Osteocyte (in vitro differentiated cells): ENCODE results near the gene ATXN1. TPM values are rescaled to one million over a fixed set of nuclear protein-coding genes. Genes with fewer than 3 reads are reported as not detected.
"Not testable (repeated sequence)": the region's sequence is repeated elsewhere in the genome, so short reads cannot be mapped to it uniquely, and the experiment has no call there.

ENCODE experiments used
- DNase-seq: peaks from one replicate; pipeline ENCODE4 v3.0.0; 2021; ENCODE audit warnings: mixed read lengths; ENCODE audit not compliant: unreplicated experiment; ENCODE audit errors: extremely low spot score
- H3K27ac Mint-ChIP-seq: one replicate; pipeline ENCODE4 v1.8.0; 2021; ENCODE audit warnings: mild to moderate bottlenecking, mixed read lengths; ENCODE audit not compliant: unreplicated experiment
- H3K27me3 Mint-ChIP-seq: one replicate; pipeline ENCODE4 v1.8.0; 2021; ENCODE audit warnings: mixed read lengths; ENCODE audit not compliant: unreplicated experiment
- H3K36me3 Mint-ChIP-seq: one replicate; pipeline ENCODE4 v1.8.0; 2021; ENCODE audit warnings: mixed read lengths; ENCODE audit not compliant: unreplicated experiment
- H3K4me1 Mint-ChIP-seq: one replicate; pipeline ENCODE4 v1.8.0; 2021; ENCODE audit warnings: mixed read lengths; ENCODE audit not compliant: unreplicated experiment
- H3K4me3 Mint-ChIP-seq: one replicate; pipeline ENCODE4 v1.8.0; 2021; ENCODE audit warnings: mild to moderate bottlenecking, moderate library complexity, mixed read lengths; ENCODE audit not compliant: unreplicated experiment
- H3K9me3 Mint-ChIP-seq: one replicate; pipeline ENCODE4 v1.8.0; 2021; ENCODE audit warnings: mixed read lengths; ENCODE audit not compliant: unreplicated experiment
- total RNA-seq: library from RNA; stranded (reverse); gene quantifications from 2 replicates; pipeline ENCODE4 v1.2.1, GENCODE V29; 2021
- TF ChIP-seq, protein P1 (sequence below): fragments of 200-600 bp; sonication (generic); IDR thresholded peaks from 2 replicates; pipeline ENCODE4 v1.5.0; 2021; ENCODE audit warnings: antibody characterized with exemption, mild to moderate bottlenecking, moderate library complexity

The ATXN1 gene
- total RNA-seq, 1 donor from 2014 or later, result 54.4 TPM

GRCh38 chr6:16380220-16380809 lies 380.9 kb downstream of the ATXN1 start:
- DNase-seq, result no peak
- TF ChIP-seq, protein P1, sequence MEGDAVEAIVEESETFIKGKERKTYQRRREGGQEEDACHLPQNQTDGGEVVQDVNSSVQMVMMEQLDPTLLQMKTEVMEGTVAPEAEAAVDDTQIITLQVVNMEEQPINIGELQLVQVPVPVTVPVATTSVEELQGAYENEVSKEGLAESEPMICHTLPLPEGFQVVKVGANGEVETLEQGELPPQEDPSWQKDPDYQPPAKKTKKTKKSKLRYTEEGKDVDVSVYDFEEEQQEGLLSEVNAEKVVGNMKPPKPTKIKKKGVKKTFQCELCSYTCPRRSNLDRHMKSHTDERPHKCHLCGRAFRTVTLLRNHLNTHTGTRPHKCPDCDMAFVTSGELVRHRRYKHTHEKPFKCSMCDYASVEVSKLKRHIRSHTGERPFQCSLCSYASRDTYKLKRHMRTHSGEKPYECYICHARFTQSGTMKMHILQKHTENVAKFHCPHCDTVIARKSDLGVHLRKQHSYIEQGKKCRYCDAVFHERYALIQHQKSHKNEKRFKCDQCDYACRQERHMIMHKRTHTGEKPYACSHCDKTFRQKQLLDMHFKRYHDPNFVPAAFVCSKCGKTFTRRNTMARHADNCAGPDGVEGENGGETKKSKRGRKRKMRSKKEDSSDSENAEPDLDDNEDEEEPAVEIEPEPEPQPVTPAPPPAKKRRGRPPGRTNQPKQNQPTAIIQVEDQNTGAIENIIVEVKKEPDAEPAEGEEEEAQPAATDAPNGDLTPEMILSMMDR, result no peak
- Mint-ChIP-seq H3K4me1 (no peaks in the 10 kb centered on the region), H3K36me3 (peaks cover 10% of the 10 kb centered on the region), H3K27me3 (no peaks in the 10 kb centered on the region), H3K9me3 (no peaks in the 10 kb centered on the region), H3K4me3 (no peak overlapping the region), H3K27ac (no peak overlapping the region)

- not testable (repeated sequence) for H3K36me3 Mint-ChIP-seq, H3K4me1 Mint-ChIP-seq, H3K27ac Mint-ChIP-seq, H3K27me3 Mint-ChIP-seq, H3K9me3 Mint-ChIP-seq, DNase-seq, H3K4me3 Mint-ChIP-seq
Measured at GRCh38 chr6:16378360-16378759, 382.9 kb downstream of the ATXN1 start.

DNA sequence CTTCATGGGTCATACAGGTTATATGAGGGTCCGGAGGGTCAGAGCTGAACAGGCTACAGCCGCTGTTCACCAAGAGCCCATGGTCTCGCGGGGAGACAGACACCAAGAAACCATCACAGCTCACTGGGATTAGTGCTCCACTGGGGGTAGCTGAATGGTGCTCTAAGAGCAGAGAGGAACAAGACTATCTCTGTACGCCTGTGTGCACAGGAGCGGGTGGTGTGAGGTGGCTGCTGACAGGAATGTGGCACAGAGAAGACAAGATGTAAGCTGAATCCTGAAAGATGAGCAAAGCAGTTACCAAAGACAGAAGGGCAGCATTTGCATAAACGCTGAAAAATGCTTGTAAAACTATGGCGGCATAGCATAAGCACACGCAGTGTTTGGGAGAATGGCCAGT lies 383.8 kb downstream of the ATXN1 start:
- DNase-seq, result no peak
- H3K9me3 Mint-ChIP-seq, result no peaks in the 10 kb centered on the region
- H3K4me3 Mint-ChIP-seq, result no peak overlapping the region
- no peaks in the 10 kb centered on the region for H3K27me3 Mint-ChIP-seq
- H3K4me1 Mint-ChIP-seq, result no peaks in the 10 kb centered on the region
- no peak overlapping the region for H3K27ac Mint-ChIP-seq
- peaks cover 5% of the 10 kb centered on the region for H3K36me3 Mint-ChIP-seq
- TF ChIP-seq, protein P1, result no peak

DNA sequence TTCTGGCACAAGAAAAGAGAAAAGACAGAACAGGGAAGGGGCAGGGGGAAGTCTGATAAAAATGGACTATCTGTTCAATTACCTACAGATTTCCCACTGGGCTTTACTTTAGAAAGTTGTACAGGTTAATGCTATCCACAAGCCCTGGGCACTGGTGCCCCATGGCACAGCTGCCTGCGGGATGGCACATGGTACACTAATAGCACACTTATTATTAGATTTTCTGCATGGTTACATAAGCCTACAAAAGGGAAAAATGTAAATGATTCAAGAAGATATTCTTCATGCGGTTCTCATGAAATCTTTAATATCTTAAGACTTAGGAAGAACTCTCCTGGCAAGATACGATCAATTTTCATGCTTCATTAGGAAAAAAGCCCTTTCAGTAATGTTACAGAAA lies 385.4 kb downstream of the ATXN1 start:
- DNase-seq, result no peak
- Mint-ChIP-seq H3K27ac (no peak overlapping the region), H3K4me1 (peaks cover 3% of the 10 kb centered on the region), H3K9me3 (no peaks in the 10 kb centered on the region), H3K4me3 (no peak overlapping the region), H3K27me3 (no peaks in the 10 kb centered on the region), H3K36me3 (peaks cover 9% of the 10 kb centered on the region)
- TF ChIP-seq, protein P1, result no peak

DNA sequence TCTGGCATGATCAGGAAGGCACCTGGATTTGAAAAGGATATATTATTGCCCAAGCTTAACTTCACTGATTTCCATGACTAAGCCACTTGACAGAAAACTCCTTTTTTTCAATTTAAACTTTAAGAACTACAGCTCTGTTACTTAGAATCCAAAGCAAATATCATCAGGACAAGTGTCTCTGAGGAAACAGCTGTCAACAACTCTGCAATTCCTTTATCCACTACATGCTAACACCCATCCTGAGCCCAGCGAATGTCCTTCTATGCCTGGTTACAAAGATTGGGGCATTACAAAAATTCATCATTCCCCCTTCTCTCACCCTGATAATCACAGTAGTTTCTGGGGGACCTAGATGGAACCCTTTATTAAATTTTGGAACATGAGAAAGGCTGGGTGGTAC lies 386.1 kb downstream of the ATXN1 start:
- Mint-ChIP-seq H3K27ac (no peak overlapping the region), H3K4me1 (peaks cover 3% of the 10 kb centered on the region), H3K36me3 (peaks cover 9% of the 10 kb centered on the region), H3K27me3 (no peaks in the 10 kb centered on the region), H3K9me3 (no peaks in the 10 kb centered on the region), H3K4me3 (no peak overlapping the region)
- DNase-seq, result no peak
- TF ChIP-seq, protein P1, result no peak
